DND-41 (cell line): ENCODE results near the gene IKZF5.

ENCODE experiments used
- CTCF ChIP-seq: IDR thresholded peaks from 2 replicates; pipeline ENCODE4 v1.5.1; 2012; ENCODE audit warnings: borderline replicate concordance, low read length, moderate library complexity, mild to moderate bottlenecking; ENCODE audit not compliant: poor library complexity, severe bottlenecking; ENCODE audit errors: extremely low read depth
- EZH2 ChIP-seq: IDR thresholded peaks from 3 replicates; pipeline ENCODE4 v1.6.1; 2012; ENCODE audit warnings: borderline replicate concordance, low read depth, mild to moderate bottlenecking, moderate library complexity, low read length, inconsistent platforms; ENCODE audit not compliant: severe bottlenecking

- TF ChIP-seq CTCF: no peak
- TF ChIP-seq EZH2: no peak
Measured at GRCh38 chr10:122990278-122990677, 18.3 kb downstream of the IKZF5 start.
